HUES6 (cell line): ENCODE measurements around the gene STAMBPL1.
A peak's percentile ranks its signal among the peaks of the same experiment; 100 is the strongest.
"Not testable (repeated sequence)": the region's sequence is repeated elsewhere in the genome, so short reads cannot be mapped to it uniquely, and the experiment has no call there.

Experiments used
- H3K27ac ChIP-seq: 2 replicates; pipeline ENCODE4 v1.7.0; 2013; ENCODE audit warnings: low read depth, mild to moderate bottlenecking, low read length, inconsistent platforms
- H3K27me3 ChIP-seq: 2 replicates; pipeline ENCODE4 v1.6.1; 2013; ENCODE audit warnings: low read length; ENCODE audit not compliant: control insufficient read depth, insufficient read depth
- H3K36me3 ChIP-seq: 2 replicates; pipeline ENCODE4 v1.6.1; 2013; ENCODE audit warnings: low read length; ENCODE audit not compliant: control insufficient read depth, insufficient read depth
- H3K4me1 ChIP-seq: 2 replicates; pipeline ENCODE4 v1.6.1; 2013; ENCODE audit warnings: low read length; ENCODE audit not compliant: control insufficient read depth, insufficient read depth
- H3K4me3 ChIP-seq: 2 replicates; pipeline ENCODE4 v1.5.1; 2013; ENCODE audit warnings: low read depth, low read length
- H3K9ac ChIP-seq: one replicate; pipeline ENCODE4 v1.6.1; 2013; ENCODE audit warnings: mild to moderate bottlenecking, low read length
- H3K9me3 ChIP-seq: 2 replicates; pipeline ENCODE4 v1.6.1; 2013; ENCODE audit warnings: low read depth, low read length; ENCODE audit not compliant: control insufficient read depth, insufficient read depth

The STAMBPL1 gene

GRCh38 chr10:88879534-88880281 is at the start of gene STAMBPL1:
TSS of gene STAMBPL1 (plus strand) at chr10:88880245. CDS start at chr10:88901709, 21,464 bp downstream.
- no peak within 1 kb of the TSS for H3K27ac ChIP-seq
- H3K9me3 ChIP-seq, result no peaks in the 10 kb centered on the region
- peak within 1 kb of the TSS; percentile 60 for H3K9ac ChIP-seq
- H3K4me3 ChIP-seq, result peak within 1 kb of the TSS; percentile 89
- H3K27me3 ChIP-seq, result peaks cover 47% of the 10 kb centered on the region
- H3K4me1 ChIP-seq, result no peaks in the 10 kb centered on the region
- no peaks in the 10 kb centered on the region for H3K36me3 ChIP-seq

DNA sequence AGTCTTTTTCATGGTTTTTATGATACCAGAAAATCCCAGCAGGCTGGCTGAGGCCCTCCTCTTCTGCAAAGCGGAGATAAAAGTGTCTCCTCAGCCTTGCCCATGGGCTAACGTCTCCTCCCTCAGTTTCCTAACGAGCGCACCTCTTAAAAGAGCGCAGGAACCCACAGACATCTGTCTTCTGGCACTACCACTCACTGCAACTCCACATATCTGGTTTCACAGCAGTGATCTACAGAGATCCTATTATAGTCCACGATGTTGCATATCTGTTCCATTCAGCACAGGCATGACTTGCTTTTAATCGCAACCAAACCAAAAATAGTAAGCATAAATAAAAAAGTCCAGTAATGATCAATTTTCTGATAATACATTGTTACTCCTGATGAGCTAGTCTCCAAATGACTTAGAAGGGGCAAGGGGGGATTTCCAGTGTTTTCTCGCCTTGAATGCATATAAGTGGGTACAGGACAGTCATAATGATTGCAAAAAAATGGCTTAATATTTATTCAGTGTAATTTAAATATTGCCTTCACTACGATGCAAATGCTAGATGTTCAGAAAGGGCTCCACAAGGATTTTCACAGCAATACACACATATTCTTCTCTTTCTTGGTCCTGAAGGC is 49.3 kb upstream of the STAMBPL1 start:
- no peak overlapping the region for H3K9ac ChIP-seq
- no peaks in the 10 kb centered on the region for H3K4me1 ChIP-seq
- no peak overlapping the region for H3K27ac ChIP-seq
- no peaks in the 10 kb centered on the region; the same call in 1 of the 2 replicates for H3K27me3 ChIP-seq
- H3K36me3 ChIP-seq, result no peaks in the 10 kb centered on the region
- no peak overlapping the region for H3K4me3 ChIP-seq
- H3K9me3 ChIP-seq, result no peaks in the 10 kb centered on the region

GRCh38 chr10:88831709-88832108 is 48.3 kb upstream of the STAMBPL1 start:
- Histone ChIP-seq H3K4me1 (no peaks in the 10 kb centered on the region), H3K4me3 (no peak overlapping the region), H3K27me3 (no peaks in the 10 kb centered on the region; the same call in 1 of the 2 replicates), H3K9me3 (no peaks in the 10 kb centered on the region), H3K27ac (no peak overlapping the region), H3K36me3 (no peaks in the 10 kb centered on the region), H3K9ac (no peak overlapping the region)

DNA sequence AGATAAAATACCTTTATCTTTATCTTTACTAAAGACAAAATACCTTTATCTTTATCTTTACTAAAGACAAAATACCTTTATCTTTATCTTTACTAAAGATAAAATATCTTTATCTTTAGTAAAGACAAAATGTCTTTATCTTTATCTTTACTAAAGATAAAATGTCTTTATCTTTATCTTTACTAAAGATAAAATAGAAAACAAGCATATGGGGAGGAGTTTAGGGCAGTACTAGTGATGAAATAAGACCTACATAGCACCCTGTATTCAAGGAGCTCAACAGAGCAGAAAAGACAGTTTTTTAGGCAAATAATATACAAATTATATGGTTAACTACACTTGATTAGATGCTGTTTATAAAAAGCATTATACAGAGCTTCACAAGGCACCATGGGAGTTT is 47.7 kb upstream of the STAMBPL1 start:
- no peak overlapping the region for H3K4me3 ChIP-seq
- no peak overlapping the region for H3K27ac ChIP-seq
- H3K27me3 ChIP-seq, result peaks cover 3% of the 10 kb centered on the region; the same call in 1 of the 2 replicates
- no peaks in the 10 kb centered on the region for H3K36me3 ChIP-seq
- no peak overlapping the region for H3K9ac ChIP-seq
- no peaks in the 10 kb centered on the region for H3K4me1 ChIP-seq
- no peaks in the 10 kb centered on the region for H3K9me3 ChIP-seq

DNA sequence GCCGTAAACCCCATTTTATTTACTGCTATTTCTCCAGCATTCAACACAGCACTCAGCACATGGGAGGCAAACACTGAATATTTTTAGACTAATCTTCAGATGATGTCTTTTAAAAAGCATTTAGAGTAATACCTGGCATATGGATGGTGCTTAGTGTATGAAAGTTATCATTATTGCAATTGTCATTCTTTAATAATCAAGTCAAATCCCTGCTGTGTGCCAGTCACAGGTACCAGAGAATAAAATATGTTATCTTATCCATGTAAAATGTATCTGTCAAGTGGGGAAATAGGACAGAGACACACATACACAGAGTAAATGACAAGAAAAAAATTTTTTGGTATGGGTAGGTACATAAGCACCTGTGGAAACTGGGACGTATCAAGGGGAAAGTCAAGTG is 46.9 kb upstream of the STAMBPL1 start:
- no peaks in the 10 kb centered on the region for H3K36me3 ChIP-seq
- no peak overlapping the region for H3K27ac ChIP-seq
- H3K9me3 ChIP-seq, result no peaks in the 10 kb centered on the region
- no peak overlapping the region for H3K9ac ChIP-seq
- no peak overlapping the region for H3K4me3 ChIP-seq
- no peaks in the 10 kb centered on the region for H3K4me1 ChIP-seq
- peaks cover 3% of the 10 kb centered on the region; the same call in 1 of the 2 replicates for H3K27me3 ChIP-seq

- no peaks in the 10 kb centered on the region for H3K36me3 ChIP-seq
- H3K9ac ChIP-seq, result no peak overlapping the region
- no peak overlapping the region for H3K27ac ChIP-seq
- H3K27me3 ChIP-seq, result peaks cover 3% of the 10 kb centered on the region; the same call in 1 of the 2 replicates
- no peaks in the 10 kb centered on the region for H3K9me3 ChIP-seq
- H3K4me1 ChIP-seq, result no peaks in the 10 kb centered on the region
- no peak overlapping the region for H3K4me3 ChIP-seq
Observed at GRCh38 chr10:88833723-88834122, 46.3 kb upstream of the STAMBPL1 start.

DNA sequence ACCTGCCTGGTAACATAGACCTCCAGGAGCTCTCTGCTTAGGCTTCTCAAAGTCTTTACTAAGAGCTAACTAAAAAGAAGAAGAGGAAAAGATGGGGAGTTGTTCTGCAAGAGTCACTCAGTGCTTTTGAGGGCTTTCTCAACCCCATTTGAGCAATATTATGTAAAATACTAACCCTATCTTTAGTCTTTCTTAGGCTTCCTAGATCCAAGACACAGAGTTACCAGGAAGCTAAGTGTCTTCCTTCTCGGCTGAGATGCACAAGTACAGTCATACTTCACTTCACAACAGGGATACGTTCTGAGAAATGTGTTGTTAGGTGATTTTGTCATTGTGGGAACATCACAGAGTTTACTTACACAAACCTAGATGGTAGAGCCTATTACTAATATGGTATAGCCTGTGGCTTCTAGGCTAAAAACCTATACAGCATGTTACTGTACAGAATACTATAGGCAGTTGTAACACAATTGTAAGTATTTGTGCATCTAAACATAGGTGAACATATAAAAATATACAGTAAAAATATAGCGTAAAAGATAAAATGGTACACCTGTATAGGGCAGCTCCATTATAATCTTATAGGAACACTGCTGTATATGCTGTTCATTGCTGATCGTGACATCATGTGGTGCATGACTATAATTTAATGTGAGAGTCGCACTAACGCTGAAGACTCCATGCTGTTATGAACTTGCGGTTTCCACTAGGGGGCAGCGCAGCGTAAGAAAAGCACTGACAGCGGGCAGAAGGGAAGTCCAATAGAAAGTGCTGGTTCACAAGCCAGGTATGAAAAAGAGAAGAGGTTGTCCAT is 44.7 kb upstream of the STAMBPL1 start:
- no peak overlapping the region for H3K9ac ChIP-seq
- no peak overlapping the region for H3K27ac ChIP-seq
- H3K4me1 ChIP-seq, result no peaks in the 10 kb centered on the region
- no peaks in the 10 kb centered on the region for H3K9me3 ChIP-seq
- peaks cover 3% of the 10 kb centered on the region; the same call in 1 of the 2 replicates for H3K27me3 ChIP-seq
- H3K36me3 ChIP-seq, result no peaks in the 10 kb centered on the region
- H3K4me3 ChIP-seq, result no peak overlapping the region

DNA sequence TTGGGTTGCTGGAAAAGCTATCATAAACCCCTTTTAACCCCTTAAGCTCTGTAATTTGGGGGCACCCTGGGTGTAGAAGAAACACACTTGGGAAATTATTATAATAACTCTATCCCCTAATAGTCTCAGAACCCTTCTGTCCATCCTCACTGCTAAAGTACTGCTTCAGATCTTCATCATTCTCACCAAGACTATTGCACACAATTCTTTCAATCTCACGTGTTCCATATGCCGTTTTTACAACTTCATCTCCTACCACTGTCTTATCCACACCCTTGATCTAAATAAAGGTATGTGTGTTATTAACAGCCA is 44.2 kb upstream of the STAMBPL1 start:
- Histone ChIP-seq H3K9ac (no peak overlapping the region), H3K36me3 (no peaks in the 10 kb centered on the region), H3K27ac (no peak overlapping the region), H3K27me3 (peaks cover 3% of the 10 kb centered on the region; the same call in 1 of the 2 replicates), H3K4me1 (no peaks in the 10 kb centered on the region), H3K4me3 (no peak overlapping the region), H3K9me3 (no peaks in the 10 kb centered on the region)

DNA sequence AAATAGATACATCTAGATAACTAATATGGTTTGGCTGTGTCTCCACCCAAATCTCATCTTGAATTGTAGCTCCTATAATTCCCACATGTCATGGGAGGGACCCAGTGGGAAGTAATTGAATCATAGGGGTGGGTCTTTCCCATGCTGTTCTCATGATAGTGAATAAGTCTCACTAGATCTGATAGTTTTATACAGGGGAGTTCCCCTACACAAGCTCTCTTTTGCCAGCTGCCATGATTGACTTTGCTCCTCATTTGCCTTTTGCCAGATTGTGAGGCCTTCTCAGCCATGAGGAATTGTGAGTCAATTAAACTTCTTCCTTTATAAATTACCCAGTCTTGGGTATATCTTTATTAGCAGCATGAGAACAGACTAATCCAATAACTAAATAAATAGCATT is 42.4 kb upstream of the STAMBPL1 start:
- not testable (repeated sequence) for H3K27ac ChIP-seq, H3K4me1 ChIP-seq, H3K36me3 ChIP-seq

DNA sequence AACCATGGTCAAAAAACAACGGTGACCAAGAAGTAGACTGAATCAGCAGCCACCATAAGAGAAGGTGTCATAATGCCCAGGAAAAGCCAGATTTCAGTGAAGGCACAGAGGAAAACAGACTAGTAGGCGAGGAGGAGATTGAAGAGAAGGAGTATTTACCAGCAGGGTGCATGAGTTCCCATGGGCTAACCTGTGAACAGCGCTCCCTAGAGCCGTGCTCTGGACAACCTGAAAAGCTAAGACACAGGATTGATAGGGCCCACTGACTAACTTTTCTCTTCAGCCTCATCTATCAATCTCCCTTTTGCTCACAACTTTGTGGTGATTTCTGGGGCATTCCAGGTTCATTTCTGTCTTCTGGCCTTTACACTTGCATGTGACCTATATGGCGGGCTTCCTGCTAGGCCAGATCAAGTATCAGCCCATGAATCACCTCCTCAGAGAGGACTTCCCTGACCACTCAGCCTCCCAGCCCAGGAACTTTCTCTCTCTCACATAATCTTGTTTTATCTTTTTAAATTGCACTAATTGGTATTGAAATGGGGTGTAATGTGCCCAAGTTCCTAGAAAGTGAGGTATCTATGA is 41.2 kb upstream of the STAMBPL1 start:
- H3K4me1 ChIP-seq, result no peaks in the 10 kb centered on the region
- H3K4me3 ChIP-seq, result no peak overlapping the region
- H3K27ac ChIP-seq, result no peak overlapping the region
- H3K9ac ChIP-seq, result no peak overlapping the region
- H3K27me3 ChIP-seq, result peaks cover 3% of the 10 kb centered on the region; the same call in 1 of the 2 replicates
- no peaks in the 10 kb centered on the region for H3K9me3 ChIP-seq
- H3K36me3 ChIP-seq, result no peaks in the 10 kb centered on the region

More for the DNA sequence above, 42.4 kb upstream of the STAMBPL1 start:
- H3K27me3 ChIP-seq, H3K9me3 ChIP-seq, H3K4me3 ChIP-seq, H3K9ac ChIP-seq: not testable (repeated sequence)
